GM04503 (cell line): ENCODE results near the gene MRPL41.
A peak's percentile ranks its signal among the peaks of the same experiment; 100 is the strongest.
"Not testable (repeated sequence)": the region's sequence is repeated elsewhere in the genome, so short reads cannot be mapped to it uniquely, and the experiment has no call there.

Experiments used
- DNase-seq: peaks from one replicate; pipeline ENCODE4 v3.0.0-alpha.2; 2012; ENCODE audit warnings: low read depth

MRPL41 gene

GRCh38 chr9:137522746-137523455 lies 28.8 kb upstream of the MRPL41 start:
- DNase-seq = no peak

GRCh38 chr9:137524161-137524980 lies 27.3 kb upstream of the MRPL41 start:
- DNase-seq = no peak

GRCh38 chr9:137524981-137525317 lies 26.7 kb upstream of the MRPL41 start:
- no peak for DNase-seq

- DNase-seq = no peak
Measured at GRCh38 chr9:137530331-137530730, 21.3 kb upstream of the MRPL41 start.

- DNase-seq = no peak
Measured at GRCh38 chr9:137531099-137531765, 20.4 kb upstream of the MRPL41 start.

GRCh38 chr9:137532891-137533468 lies 18.7 kb upstream of the MRPL41 start:
- DNase-seq = not testable (repeated sequence)

- DNase-seq = peak; percentile 20
Measured at GRCh38 chr9:137534256-137535119, 17.2 kb upstream of the MRPL41 start.

- DNase-seq = no peak
Measured at GRCh38 chr9:137535120-137535428, 16.6 kb upstream of the MRPL41 start.

GRCh38 chr9:137536594-137537131 lies 15.0 kb upstream of the MRPL41 start:
- DNase-seq = not testable (repeated sequence)

- no peak for DNase-seq
Measured at GRCh38 chr9:137538058-137538457, 13.6 kb upstream of the MRPL41 start.

- DNase-seq = no peak
Measured at GRCh38 chr9:137540536-137540935, 11.1 kb upstream of the MRPL41 start.

- DNase-seq = no peak
Measured at GRCh38 chr9:137542486-137542885, 9.2 kb upstream of the MRPL41 start.

- DNase-seq = no peak
Measured at GRCh38 chr9:137543237-137543963, 8.3 kb upstream of the MRPL41 start.

GRCh38 chr9:137544176-137544760 lies 7.4 kb upstream of the MRPL41 start:
- DNase-seq = no peak

GRCh38 chr9:137545123-137545522 lies 6.6 kb upstream of the MRPL41 start:
- peak; percentile 11 for DNase-seq

- DNase-seq = no peak
Measured at GRCh38 chr9:137547687-137548543, 3.8 kb upstream of the MRPL41 start.

GRCh38 chr9:137550231-137550621 lies 1.5 kb upstream of the MRPL41 start, which contains the start of gene PNPLA7:
Gene PNPLA7 (minus strand): TSS chr9:137550402. CDS start chr9:137550197, 205 bp downstream.
- DNase-seq = peak; percentile 19

- DNase-seq = not testable (repeated sequence)
Measured at GRCh38 chr9:137550958-137551263, 768 bp upstream of the MRPL41 start.

- DNase-seq = no peak
Measured at GRCh38 chr9:137552022-137552768, 516 bp downstream of the MRPL41 start.
